COLO829 (cell line): ENCODE measurements around the gene INSIG2.
A peak's percentile ranks its signal among the peaks of the same experiment; 100 is the strongest.
"Not testable (repeated sequence)": the region's sequence is repeated elsewhere in the genome, so short reads cannot be mapped to it uniquely, and the experiment has no call there.

Source experiments
- DNase-seq: peaks from one replicate; pipeline ENCODE4 v3.0.0; 2012; ENCODE audit warnings: low spot score

The INSIG2 gene

DNA sequence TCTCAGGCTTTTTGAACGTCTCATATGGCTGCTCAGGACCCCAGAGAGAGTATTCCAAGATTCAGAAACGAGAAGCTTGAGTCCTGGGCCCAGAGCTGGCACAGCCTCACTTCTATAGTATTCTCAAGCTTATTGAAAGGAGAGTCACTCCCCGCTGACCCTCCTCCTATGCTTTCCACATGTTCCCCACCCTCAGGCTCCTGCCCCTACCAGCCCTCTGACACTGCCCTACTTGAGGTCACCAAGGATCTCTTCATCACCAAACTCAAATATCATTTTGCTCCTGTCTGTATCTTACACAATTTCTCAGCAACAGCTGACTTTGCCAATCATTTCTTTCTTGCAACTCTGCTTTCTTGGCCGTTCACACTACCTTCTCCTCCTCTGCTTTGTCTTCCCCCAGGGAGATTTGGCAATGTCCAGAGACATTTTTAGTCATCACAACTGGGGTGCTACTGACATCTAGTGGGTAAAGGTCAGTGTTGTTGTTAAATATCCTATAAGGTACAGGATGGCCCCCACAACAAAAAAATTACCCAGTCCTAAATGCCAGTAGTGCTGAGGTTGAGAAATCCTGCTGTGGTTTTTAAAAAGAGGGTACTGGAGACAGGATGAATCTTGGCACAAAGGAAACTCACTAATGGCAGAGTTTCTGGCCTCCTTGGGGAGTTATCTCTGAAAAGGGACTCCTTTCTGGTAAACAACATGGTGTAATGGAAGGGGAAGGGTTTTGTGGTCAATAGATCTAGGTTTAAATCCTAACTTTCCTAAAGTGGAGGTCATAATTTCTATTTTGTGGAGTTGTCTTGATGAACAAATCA lies 26.9 kb upstream of the INSIG2 start:
- DNase-seq = peak; percentile 35

DNA sequence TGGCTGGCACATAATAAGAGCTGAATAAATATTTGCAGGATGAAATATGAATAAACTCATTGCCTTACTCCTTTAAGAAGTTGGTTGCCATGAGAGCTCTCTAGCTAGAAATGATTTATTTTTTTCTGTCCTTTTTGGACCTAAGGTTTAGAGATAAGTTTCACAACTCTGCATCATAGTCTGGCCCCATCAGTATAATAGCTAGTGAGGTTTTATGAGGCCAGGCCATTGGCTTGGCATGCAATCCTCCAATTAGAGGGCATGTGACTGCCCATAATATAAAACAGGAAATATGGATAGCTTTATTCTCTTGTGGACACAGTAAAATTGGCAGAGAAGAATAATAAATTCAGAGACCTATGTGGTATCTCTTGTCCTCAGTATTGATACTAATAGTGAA lies 26.2 kb upstream of the INSIG2 start:
- peak; percentile 40 for DNase-seq

DNA sequence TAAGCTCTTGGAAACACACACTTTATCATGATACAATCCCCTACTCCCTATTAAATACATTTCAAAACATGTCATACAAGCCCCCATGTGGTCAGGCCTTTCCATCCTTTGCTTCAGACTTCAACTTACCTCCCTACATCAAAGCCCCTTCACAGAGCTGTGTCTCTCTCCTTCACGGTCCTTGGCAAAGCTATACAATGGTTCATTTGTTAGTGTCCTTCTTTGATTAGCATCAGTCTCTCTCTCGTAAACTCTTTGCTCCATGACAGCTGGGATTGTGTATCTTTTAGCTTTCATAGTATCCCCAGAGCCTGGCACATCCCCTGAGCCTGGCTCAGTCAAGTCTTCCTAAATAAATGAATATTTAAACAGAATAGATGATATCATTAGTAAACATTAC lies 25.6 kb upstream of the INSIG2 start:
- peak; percentile 73 for DNase-seq

- DNase-seq = no peak
Observed at GRCh38 chr2:118065015-118065706, 23.1 kb upstream of the INSIG2 start.

- no peak for DNase-seq
Observed at GRCh38 chr2:118065921-118066511, 22.3 kb upstream of the INSIG2 start.

GRCh38 chr2:118077636-118078247 lies 10.5 kb upstream of the INSIG2 start:
- no peak for DNase-seq

GRCh38 chr2:118078734-118079133 lies 9.5 kb upstream of the INSIG2 start:
- DNase-seq = no peak

DNA sequence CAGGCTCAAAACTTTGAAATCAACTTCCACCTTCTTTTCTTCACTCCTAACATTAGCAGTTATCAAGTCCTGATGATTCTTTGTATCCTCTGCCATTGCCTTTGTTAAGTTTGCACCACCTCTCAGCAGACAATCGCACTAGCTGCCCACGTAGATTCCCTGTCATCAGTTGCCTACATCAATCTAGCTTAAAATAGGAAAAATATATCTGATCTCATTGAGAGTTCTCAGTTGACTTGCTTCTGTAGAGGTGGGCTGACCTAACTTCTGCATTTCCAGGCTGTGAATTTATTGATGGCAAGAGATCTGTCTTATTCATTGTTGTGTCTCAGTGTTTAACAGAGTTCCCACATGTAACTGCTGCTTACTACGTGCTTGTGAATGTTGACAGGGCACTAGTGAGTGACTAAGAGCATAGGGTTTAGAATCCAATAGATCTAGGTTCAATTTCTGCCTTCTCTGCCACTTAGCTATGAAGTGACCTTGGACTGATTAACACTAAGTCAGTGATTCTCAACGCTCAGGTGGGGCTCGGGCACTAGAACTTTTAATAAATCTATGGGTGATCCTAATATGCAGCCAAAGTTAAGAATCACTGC lies 3.7 kb upstream of the INSIG2 start:
- DNase-seq = no peak

- no peak for DNase-seq
Observed at GRCh38 chr2:118085173-118086023, 2.9 kb upstream of the INSIG2 start.

DNA sequence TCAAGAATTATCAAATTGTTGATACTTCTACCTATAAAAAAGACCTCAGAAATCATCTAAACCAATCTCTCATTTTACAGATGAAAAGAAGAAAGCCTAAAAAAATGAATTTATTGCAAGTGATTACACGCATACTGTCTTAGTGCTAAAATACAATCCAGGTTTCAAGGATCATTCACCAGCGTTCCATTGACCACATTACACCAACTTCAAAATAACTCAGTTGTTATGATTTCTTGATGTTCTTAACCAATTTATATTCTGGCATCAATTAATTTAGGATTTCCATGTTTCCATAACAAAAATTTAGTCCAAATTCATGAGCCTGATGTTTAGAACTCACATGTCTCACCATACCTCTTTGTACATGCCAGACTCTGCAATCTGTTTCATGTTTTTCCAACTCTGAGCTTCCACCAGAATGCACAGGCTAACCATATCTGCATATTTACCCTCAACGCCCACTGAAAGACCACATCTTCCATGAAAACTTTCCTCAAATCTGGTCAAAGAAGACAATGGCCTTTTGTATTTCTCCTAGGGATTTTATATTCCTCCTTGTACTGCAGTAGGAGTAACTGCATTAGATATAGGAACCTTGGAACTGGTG lies 2.1 kb upstream of the INSIG2 start:
- no peak for DNase-seq

DNA sequence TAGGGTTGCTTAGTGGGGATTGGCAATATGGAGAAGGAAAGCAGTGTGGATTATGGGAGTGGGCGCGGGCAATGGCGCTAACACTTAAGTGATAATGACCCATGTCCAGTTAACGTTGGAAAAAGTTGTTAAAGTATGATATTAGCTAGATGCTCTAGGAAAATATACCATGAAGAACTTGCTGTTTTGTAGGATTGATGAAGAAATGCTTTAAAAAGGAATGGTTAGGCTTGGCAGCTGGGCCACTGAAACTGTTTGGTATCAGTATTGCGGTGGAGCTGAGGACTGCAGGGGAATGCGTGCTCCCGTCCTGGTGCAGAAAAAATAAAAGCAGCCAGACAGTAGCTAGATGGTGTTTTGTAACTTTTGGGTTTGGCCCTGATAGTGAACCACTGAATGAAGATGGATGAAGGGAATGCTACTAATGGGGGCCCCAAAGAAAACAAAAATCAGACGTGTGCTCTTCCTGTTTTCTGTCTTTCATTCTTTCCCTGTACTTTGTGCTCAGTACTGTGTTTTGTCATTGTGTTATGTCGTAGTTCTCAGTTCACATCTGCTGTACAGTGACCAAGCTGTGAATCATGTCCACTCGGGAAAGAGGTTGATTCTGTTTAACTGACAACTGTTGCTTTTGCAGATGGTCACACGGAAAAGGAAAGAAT lies 999 bp downstream of the INSIG2 start:
- no peak for DNase-seq

GRCh38 chr2:118090387-118091139 lies 2.3 kb downstream of the INSIG2 start:
- no peak for DNase-seq

DNA sequence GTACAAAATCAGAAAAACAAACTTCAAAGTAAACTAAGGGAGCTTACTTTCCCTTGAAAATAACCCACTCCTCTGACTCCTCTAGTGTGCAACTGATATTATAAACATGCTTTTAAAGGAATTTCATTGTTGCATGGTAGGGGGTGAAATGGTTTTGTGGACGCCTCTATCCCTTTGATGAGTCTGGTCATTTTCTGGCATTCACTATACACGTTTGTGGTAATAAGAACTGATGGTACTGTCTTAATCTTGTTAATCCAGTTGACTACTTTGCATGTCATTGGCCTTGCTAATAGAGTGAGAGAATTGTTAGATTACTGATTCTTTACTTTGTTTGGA lies 2.8 kb downstream of the INSIG2 start:
- no peak for DNase-seq

DNA sequence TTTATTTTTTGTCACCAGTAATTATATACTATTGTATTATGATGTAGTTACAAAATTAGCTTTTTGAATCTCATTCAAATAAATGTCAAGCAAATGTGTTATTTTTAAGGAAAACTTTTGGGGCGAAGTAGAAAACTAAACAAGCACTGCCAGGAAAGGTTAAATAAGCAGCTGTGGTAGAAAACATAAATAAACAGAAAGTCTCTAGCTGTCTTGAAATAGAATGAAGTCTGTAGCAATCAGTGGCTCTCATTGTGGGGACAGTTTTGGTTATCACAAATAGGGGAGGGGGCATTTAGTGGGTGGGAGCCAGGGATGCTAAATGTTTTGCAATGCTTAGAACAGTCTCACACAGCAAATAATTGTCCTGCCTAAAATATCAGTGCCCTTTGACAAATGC lies 3.4 kb downstream of the INSIG2 start:
- no peak for DNase-seq

- not testable (repeated sequence) for DNase-seq
Observed at GRCh38 chr2:118094102-118094501, 5.8 kb downstream of the INSIG2 start.

DNA sequence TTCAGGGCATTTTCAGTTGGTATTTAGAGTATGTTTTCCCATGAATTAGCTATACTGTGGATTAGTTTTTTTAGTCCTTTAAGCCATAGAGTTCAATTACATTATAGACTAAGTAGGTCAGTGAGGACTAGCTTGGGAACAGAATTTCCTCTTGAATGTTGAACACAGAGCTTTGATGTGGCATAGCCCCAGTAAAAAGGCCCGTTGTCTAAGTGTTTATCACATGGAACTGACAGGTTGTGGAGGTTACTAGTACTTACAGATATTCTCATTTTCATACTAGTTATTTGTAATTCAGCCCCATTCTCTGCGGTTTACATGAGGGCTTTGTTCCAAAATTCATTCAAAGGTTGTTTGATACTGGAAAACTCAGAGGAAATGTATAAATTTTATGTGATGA lies 6.2 kb downstream of the INSIG2 start:
- peak; percentile 79 for DNase-seq

DNA sequence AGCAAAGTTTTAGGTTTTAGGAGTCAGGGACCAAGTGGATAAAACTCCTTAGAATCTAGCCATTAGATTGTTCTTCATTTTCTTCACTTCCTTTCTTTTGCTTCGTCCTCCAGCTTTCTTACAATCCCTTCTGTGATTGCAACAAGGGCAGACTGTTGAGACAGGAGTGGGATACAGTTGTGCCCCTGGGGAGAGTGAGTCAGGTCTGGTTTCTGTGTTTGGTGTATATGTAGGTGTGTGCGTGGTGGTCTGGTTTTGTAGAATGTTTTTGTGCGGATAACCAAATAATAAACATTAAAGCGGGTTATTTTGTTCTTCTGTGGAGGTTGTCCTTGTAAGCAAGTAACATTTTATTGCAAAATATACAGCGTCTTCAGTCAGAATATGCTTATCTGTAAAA lies 7.3 kb downstream of the INSIG2 start:
- no peak for DNase-seq

DNA sequence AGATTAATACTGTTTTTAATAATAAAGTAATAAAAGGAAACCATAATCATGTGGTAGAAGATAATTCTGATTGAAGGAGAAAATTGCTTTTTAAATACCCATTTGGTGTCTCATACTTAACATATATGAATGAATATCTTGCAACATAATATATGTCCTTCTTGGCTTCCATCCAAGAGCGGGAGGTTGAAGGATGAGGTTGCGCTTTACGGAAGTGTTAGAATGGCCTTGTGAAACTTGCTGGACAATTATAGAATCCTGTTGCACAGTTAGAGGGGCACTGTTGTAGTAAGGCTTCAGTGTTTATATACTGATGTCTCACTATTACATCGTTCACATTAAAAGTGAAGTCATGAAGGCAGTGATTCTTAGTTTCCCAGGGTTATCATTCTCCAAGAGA lies 9.4 kb downstream of the INSIG2 start:
- DNase-seq = no peak

DNA sequence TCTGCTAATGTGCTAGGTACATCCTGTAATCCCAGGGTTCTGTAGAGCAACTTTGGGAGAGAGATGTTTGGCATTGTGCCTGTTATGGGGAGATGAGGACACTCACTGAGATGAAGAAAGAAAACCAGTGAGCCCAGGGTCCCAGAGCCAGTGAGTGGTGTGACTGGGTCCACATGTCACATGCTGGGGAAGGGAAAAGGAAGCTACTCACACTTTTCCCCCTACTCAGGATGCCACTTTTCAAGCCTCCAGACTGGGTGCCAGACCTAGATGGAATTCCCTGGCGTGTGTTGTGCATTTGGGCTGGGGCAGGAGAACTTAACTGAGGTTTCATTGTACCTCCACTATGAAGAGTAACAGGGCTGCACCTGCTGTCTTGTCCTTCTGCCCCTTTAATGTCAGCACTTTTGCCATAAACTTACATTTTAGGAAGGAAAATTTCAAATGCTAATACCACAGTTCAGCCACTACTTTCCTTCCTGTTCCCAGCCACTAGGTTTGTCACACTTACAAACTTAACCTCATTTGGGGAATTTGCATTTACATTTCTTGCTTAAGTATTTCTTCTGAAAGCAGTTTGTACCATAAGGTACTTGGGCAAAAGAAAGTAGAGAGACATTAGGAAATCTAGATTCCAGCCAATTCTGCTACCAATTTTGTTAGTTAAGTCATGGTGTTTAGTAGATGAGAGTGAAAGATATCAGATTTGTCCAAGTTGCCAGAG lies 10.2 kb downstream of the INSIG2 start:
- DNase-seq = no peak
